SKM-1 treated with dmso at 0.1 percent for 144 hours (cell line): Measurements from ENCODE around the gene SLC8A3.

Source experiments
- DNase-seq: peaks from one replicate; lab custom pipeline; 2025; ENCODE audit not compliant: unreplicated experiment; lab: John Stamatoyannopoulos, UW

SLC8A3 gene

DNA sequence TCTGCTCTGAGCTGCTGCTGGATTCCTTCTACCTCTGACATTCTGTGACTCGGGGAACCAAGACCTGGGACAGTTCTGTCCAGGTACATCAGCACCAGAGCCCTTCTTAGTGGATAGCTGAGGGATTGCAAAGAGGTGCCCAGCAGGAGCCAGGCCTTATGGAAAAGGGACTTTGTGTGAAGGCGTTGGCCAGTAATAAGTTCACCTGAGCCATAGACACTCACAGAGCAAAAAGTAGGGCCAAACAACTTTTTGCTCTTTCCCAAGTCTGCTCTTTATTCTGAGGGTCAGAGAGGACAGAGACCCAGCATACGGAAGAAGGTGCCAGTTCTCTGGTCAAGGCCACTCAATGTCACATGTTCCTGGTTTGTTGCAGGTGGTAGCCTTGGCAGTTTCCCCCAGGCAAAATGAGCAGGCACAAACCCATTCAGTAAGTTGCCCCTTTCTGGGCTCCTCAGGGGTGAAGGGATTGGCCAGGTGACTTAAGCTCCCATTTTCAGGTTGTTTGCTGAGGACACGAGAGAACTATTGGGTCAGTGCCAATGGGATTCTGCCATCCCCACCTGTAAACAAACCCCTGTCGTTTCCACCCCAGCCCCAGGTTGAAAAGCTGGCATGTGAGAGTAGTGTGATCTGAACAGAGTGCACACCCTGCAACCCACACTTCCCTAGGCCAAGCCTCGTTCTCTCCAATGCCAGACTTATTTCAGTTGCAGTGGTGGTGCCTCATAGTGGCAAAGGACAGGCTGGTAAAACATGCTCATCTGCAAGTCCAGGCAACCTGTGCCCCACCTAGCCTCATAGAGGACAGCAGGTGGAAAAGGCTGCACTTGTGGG lies 159.2 kb downstream of the SLC8A3 start:
- no peak for DNase-seq

DNA sequence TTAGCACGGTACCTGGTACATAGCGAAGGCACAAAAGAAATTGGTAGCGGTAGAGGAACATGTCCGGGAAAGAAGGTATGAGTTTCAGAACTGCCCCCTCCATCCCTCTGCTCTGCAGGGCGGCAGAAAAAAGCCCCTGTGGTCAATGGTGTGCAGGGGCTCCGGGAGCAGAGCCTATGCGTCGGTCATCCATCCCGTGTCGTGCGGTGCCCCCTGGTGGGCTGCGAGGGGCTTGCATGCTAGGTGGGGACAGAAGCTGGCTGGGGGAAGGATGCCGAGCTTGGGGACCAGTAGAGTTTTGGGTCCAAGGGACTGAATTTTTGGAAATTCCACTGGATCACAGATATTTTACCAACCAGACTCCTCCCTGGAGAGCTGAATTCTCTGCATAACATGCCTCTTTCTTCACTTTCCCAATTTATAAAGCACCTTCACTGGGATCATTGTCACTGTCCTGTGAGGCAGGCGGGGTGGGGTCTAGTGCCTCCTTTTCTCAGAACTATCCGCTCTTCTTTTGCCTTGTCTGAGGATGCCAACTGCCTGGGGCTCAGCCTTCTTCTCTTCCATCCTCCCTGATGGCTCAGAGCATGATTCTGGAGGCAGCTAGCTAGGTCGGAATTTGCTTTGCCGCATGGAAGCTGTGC lies 160.8 kb downstream of the SLC8A3 start:
- peak; percentile 2 for DNase-seq

DNA sequence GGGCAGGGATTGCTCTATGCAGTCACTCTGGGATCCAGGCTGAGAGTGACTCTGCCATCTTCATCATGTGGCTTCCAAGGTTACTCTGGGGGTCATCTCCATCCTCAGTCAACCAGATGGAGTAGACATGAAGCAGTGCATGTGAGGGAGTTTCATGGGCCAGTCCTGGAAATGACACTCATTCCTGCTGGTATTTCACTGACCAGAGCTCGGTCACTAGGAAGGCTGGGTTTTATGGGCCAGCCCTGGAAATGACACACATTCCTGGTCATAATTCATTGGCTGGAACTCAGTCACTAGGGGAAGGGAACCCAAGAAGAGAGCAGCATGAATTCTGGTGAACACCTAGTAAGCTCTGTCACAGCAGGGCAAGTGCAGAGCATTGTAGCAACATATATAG lies 164.9 kb downstream of the SLC8A3 start:
- DNase-seq = no peak

GRCh38 chr14:70022771-70023445 lies 165.8 kb downstream of the SLC8A3 start:
- no peak for DNase-seq

- DNase-seq = no peak
Measured at GRCh38 chr14:70021548-70022220, 167.1 kb downstream of the SLC8A3 start.

DNA sequence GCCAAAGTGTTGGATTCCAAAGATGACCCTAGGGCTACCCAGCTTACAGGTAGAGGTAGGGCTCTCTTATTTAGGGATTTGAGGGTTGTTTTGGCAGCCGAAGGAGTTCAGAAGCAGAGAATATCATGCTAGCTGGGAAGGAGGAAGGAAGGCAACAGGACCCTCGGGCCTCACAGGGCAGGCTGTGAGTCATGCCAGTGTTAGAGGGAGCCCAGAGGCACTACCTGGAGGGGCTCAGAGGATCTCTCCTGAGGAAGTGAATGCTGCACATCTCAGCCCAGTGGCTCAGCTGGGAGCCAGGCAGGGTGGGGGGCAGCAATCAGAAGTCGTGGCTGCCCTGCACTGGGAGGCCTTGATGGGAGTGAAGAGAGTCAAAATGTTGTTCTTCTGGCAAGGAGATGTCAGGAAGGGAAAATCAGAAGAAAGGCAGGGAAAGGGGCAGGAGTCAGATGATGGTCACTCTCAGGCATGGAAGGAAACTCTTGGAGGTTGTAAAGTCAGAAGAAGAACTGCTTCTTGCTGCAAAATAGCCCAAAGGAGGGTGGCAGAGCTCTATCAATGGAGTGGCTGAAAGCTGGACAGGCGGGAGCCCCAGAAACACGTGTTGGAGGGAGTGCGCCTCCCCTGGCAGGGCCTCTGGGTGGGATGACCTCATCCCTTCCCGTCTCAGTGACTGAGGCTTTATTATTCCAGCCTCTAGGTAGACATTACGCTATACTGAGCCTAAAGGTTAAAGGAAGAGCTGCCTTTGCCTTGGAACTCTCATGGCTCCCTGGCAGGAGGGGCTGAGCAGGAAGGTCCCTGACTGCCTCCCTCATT lies 168.2 kb downstream of the SLC8A3 start:
- DNase-seq = no peak

DNA sequence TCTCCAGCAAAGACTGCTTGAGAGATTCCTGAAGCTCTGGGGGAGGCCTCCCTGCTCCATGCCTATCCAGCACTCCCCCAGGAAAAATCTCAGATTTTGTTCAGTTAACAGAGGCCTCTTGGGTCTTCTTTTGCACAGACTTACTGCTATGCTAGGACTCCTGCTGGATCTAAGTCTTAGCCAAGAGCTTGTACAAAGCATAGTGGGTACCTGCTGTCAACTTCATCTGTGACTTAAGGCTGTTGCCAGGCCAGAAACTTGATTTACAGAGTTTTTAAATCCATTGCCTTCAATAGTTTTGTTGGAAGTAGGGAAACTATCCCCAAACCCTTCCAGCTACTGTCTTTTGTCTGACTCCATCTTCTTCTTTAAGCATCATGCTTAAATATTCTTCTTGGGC lies 169.1 kb downstream of the SLC8A3 start:
- no peak for DNase-seq

- DNase-seq = no peak
Measured at GRCh38 chr14:70018713-70019211, 170.0 kb downstream of the SLC8A3 start.

- DNase-seq = no peak
Measured at GRCh38 chr14:70018230-70018629, 170.5 kb downstream of the SLC8A3 start.

DNA sequence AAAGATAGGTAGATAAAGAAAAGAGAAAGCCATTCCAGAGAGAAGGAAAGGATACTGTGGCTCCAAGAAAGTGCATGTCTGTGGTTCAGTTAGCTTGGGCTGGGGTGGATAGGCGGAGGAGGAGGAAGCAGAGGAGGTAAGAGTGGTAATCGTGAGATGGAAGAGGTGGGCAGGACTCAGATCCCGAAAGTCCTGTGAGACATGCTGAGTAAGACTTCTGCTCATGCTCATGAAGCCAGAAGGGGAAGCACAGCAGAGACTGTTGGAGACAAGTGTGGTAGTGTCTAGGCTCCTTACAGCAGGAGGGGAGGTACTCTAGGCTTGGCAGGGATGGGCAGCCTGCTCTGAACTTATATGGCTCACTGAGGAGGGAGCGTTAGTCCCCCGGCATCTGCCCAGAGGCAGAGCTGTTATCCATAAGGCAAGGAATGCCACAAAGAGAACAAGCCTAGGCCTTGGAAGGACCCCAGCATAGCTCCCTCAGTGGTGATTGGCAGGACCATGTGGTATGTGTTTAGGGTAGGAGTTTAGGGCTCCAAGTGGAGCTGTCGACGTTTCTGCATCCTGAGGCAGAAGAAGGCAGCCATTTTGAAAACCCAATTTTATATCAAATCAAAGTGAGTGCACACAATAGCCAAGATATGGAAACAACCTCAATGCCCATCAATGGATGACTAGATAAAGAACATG lies 174.2 kb downstream of the SLC8A3 start:
- DNase-seq = no peak

DNA sequence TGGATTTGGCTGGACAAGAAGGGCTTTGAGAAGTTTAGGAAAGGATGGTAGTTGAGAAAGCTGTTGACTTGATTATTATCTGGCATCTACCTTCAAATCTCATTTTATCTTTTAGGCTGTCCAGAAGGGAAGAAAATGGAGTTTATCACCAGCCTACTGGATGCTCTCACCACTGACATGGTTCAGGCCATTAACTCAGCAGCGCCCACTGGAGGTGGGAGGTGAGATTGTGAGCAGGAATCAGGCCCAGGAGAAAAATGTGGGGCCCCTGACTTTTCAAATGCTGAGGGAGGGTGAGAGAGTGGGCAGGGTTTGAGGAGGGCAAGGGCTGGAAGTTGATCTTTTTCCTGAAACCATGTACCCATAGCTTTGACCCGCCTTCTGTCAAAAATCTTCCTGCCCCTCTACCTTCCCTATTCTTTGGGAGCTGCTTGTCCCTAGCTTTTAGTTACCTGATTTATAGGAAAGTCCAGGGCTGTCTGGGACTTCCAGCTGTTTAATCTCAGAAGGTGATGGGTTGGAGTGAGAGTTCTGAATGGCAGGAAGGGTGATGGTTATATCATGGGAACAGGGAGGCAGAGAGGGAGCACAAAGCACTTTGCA lies 175.4 kb downstream of the SLC8A3 start:
- DNase-seq = no peak

- DNase-seq = no peak
Measured at GRCh38 chr14:70011708-70012107, 177.0 kb downstream of the SLC8A3 start.

DNA sequence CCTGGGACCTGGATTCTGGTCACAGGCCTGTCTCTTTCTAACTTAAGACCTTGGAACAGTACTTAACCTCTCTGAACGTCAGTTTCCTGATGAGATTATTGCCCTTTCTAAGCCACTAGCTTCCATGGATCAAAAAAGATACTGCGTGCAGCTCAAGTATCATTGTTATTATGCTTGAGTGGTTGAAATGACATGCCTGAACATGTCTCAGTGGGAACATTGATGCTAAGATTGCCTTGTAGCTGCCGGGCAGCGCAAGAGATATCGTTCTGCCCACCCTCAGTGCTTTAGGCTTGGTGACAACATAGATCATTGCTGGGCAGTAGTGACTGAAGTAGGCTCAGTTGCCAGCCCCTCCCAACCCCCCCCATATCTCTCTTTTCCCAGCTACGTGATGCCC lies 177.7 kb downstream of the SLC8A3 start:
- no peak for DNase-seq

DNA sequence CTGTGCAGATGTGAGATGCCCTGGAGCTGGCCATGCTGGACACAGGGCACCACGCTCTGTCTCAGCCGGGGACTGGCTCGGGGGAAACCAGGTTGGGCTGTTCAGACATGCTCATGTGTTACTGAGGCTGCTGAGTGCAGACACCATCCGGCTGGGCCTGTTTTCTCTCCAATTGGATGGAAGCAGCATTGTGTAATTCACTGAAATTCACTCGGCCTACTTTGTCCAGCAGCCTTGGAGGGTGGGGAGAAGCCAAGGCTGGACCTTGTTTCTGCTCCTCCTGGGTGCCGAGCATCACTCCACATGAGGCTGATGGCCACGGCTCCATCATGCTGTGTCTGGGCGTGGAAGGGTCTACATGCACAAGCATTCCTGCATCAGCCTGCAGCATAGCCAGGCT lies 178.8 kb downstream of the SLC8A3 start:
- no peak for DNase-seq

DNA sequence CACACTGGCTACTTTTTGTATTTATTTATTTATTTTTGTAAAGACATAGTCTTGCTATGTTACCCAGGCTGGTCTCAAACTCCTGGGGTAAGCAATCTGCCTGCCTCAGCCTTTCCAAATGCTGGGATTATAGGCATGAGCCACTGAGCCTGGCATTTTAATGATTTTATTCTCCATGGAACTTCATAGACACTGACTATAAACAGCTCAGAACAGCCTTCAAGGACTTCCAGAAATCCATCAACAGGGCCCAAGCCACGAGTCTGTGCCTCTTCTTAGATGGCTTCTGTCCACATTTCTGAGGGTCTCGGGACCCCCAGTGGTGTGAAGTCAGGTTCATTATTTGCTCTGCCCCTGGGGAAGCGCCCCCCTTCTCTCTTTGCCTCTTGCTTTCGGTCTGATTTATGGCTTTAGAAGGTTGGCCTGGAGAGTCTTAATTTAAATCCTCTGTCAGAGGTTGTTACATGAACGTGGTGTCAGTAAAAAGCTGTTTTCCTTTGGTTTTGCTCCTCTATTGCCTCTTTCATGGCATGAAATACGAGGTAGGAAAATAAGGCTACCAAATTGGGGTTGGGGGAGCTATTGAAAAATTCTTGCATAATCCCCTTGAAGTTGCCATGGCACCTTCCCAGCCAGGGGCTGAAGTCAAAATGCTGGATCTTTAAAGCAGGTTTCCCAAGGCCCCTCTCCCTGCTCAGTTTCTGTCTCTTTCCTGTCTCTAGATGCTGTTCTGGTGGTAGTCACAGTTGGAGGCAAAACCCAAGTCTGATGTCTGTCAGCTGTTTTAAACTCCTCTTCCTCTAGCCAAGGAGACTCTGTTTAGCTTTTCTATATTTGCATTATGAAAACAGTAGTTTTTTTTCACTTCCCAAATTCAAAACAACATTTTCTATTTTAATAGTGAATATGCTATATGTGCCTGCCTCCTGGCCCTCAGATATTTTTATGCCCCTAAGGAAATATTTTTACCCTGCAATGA lies 180.2 kb downstream of the SLC8A3 start:
- DNase-seq = no peak

DNA sequence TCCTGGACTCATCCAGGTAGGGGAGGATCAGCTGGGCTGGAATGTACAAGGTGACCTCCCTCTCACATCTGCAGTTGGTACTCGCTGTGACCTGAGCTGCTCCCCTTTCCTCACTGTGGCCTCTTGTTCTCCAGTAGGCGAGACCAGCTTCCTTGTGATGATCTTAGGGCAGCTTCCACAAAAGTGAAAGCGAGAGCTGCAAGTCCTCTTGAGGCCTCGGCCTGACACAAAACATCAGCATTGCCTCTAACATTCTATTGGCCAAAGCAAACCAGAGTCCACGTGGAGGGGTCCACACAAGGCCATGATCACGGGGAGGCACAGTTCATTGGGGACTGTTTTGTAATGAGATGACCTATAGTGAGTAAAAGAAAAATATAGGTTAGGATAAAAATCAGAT lies 182.1 kb downstream of the SLC8A3 start:
- DNase-seq = no peak

DNA sequence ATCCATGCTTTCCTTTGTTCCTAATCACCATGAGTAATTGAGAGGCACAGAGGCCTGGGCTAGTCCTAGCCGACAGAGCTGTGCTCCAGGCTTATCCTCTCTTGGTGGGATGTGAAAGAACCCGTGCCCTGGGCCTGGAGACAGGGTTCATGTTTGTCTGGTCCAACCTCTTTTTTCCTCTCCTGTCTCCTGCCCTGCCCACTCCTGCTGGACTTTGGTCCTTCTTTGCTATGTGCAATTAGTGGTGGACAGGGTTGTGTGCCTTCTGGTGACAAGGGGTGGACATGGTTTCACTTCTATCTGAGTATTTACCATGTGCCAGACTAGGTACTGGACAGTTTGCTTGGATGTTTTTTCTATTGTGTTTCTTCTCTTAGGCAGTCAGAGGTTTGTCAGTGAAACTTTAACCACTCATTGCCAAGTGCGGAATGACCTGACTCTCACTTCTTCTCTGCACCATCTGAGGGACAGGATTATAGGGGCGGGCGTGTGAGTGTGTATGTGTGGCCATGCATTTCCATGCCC lies 183.4 kb downstream of the SLC8A3 start:
- no peak for DNase-seq

DNA sequence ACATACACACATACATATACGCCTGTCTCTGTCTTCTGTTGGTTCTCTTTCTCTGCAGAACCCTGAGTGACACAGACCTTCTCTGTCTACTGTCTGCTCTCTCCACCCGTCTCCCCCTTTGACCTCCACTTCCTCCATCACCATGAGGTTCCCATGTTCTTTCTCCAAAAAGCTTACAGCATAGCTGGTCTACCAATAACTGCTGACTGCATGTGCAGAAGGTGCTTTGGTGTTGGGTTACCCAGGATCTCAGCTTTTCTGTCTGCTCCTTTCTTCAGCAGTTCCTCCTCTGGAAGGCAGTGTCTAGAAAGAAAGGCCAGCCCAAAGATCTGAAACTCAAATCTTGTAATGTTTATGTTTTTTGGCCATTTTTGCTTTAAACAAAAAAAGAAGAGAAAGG lies 184.0 kb downstream of the SLC8A3 start:
- no peak for DNase-seq
